Measurements from ENCODE around the gene PPARD.

The PPARD gene

GRCh38 chr6:35359744-35360348 lies 17.5 kb downstream of the PPARD start:
- Histone ChIP-seq H3K4me1 (ENCODE audit: control insufficient read depth in 1 of 2, insufficient read depth in 2 of 2, low read length in 2 of 2) (peaks cover 8 to 40% of the 10 kb centered on the region in 2 donors), H3K9me3 (ENCODE audit: control insufficient read depth in 1 of 2, low read length in 2 of 2) (no peaks in the 10 kb centered on the region), H3K27ac (ENCODE audit: low read length) (no peak overlapping the region), H3K27me3 (ENCODE audit: low read depth, low read length) (no peaks in the 10 kb centered on the region), H3K36me3 (ENCODE audit: control insufficient read depth in 1 of 2, insufficient read depth in 2 of 2, low read length in 2 of 2) (peaks cover 4 to 8% of the 10 kb centered on the region in 2 donors), H3K4me3 (ENCODE audit: low read depth in 1 of 2, low read length in 2 of 2) (no peak overlapping the region)

- Histone ChIP-seq H3K27me3 (ENCODE audit: low read depth, low read length) (no peaks in the 10 kb centered on the region), H3K4me3 (ENCODE audit: low read depth in 1 of 2, low read length in 2 of 2) (no peak overlapping the region), H3K4me1 (ENCODE audit: control insufficient read depth in 1 of 2, insufficient read depth in 2 of 2, low read length in 2 of 2) (peaks cover 8 to 40% of the 10 kb centered on the region in 2 donors), H3K9me3 (ENCODE audit: control insufficient read depth in 1 of 2, low read length in 2 of 2) (no peaks in the 10 kb centered on the region), H3K27ac (ENCODE audit: low read length) (no peak overlapping the region), H3K36me3 (ENCODE audit: control insufficient read depth in 1 of 2, insufficient read depth in 2 of 2, low read length in 2 of 2) (peaks cover 4 to 8% of the 10 kb centered on the region in 2 donors)
These were observed 18.2 kb downstream of the PPARD start for GRCh38 chr6:35360349-35361138.

- Histone ChIP-seq H3K36me3 (ENCODE audit: control insufficient read depth in 1 of 2, insufficient read depth in 2 of 2, low read length in 2 of 2) (no peaks in the 10 kb centered on the region), H3K27ac (ENCODE audit: low read length) (no peak overlapping the region), H3K4me3 (ENCODE audit: low read depth in 1 of 2, low read length in 2 of 2) (no peak overlapping the region), H3K4me1 (ENCODE audit: control insufficient read depth in 1 of 2, insufficient read depth in 2 of 2, low read length in 2 of 2) (peaks cover 8 to 31% of the 10 kb centered on the region in 2 donors), H3K9me3 (ENCODE audit: control insufficient read depth in 1 of 2, low read length in 2 of 2) (no peaks in the 10 kb centered on the region), H3K27me3 (ENCODE audit: low read depth, low read length) (no peaks in the 10 kb centered on the region)
These were observed 19.8 kb downstream of the PPARD start for GRCh38 chr6:35362200-35362599.

DNA sequence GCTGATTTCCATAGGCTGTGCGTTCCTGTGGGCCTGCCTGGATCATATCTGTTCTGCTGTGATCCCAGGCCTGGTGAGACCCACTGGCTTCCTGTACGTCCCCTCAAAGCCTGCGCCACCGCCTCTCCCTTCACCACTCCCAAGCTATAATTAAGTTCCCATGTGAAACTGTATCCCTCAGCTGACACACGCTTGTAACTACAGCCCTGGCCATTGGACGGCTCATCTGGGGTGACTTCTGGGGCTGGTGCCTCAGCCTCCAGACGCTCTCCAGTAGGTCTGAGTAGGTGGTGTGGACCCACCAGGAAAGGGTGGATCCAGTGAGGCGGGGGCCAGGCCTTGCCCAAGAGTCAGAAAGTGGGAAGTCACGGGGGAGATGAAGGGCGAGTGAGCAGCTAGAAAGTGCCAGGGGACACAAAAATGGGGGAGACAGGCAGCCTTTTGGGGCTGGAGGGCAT lies 21.0 kb downstream of the PPARD start:
- Histone ChIP-seq H3K36me3 (ENCODE audit: control insufficient read depth in 1 of 2, insufficient read depth in 2 of 2, low read length in 2 of 2) (no peaks in the 10 kb centered on the region), H3K27me3 (ENCODE audit: low read depth, low read length) (no peaks in the 10 kb centered on the region), H3K9me3 (ENCODE audit: control insufficient read depth in 1 of 2, low read length in 2 of 2) (no peaks in the 10 kb centered on the region), H3K4me3 (ENCODE audit: low read depth in 1 of 2, low read length in 2 of 2) (no peak overlapping the region), H3K27ac (ENCODE audit: low read length) (no peak overlapping the region), H3K4me1 (ENCODE audit: control insufficient read depth in 1 of 2, insufficient read depth in 2 of 2, low read length in 2 of 2) (peaks cover 12 to 23% of the 10 kb centered on the region in 2 donors)

DNA sequence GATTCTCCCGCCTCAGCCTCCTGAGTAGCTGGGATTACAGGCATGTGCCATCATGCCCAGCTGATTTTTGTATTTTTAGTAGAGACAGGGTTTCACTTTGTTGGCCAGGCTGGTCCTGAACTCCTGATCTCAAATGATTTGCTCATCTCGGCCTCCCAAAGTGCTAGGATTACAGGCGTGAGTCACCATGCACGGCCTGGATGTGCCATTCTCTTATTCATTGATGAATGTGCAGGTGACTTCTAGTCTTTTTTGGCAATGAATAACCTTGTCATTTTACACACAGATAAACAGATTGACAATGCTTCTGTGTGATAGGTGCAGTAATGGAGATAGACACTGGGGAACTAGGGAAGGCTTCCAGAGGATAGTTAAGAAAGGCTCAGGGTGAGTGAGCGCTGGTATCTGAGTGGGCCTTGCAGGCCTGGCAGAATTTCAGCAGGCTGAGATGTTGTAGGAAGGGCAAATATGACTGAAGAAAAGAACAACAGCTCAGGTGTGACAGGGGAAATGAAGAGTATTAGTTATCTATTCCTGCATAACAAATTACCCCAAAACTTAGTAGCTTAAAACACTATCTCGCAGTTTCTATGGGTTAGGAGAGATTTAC lies 23.3 kb downstream of the PPARD start:
- Histone ChIP-seq H3K27me3 (ENCODE audit: low read depth, low read length) (no peaks in the 10 kb centered on the region), H3K27ac (ENCODE audit: low read length) (no peak overlapping the region), H3K36me3 (ENCODE audit: control insufficient read depth in 1 of 2, insufficient read depth in 2 of 2, low read length in 2 of 2) (no peaks in the 10 kb centered on the region), H3K9me3 (ENCODE audit: control insufficient read depth in 1 of 2, low read length in 2 of 2) (no peaks in the 10 kb centered on the region), H3K4me1 (ENCODE audit: control insufficient read depth in 1 of 2, insufficient read depth in 2 of 2, low read length in 2 of 2) (peaks cover 3 to 16% of the 10 kb centered on the region in 2 donors), H3K4me3 (ENCODE audit: low read depth in 1 of 2, low read length in 2 of 2) (no peak overlapping the region)

GRCh38 chr6:35366204-35366596 lies 23.8 kb downstream of the PPARD start:
- no peaks in the 10 kb centered on the region for H3K27me3 ChIP-seq (ENCODE audit: low read depth, low read length)
- H3K27ac ChIP-seq (ENCODE audit: low read length): no peak overlapping the region
- H3K9me3 ChIP-seq (ENCODE audit: control insufficient read depth in 1 of 2, low read length in 2 of 2): no peaks in the 10 kb centered on the region
- H3K4me1 ChIP-seq (ENCODE audit: control insufficient read depth in 1 of 2, insufficient read depth in 2 of 2, low read length in 2 of 2): peaks cover 0 to 16% of the 10 kb centered on the region in 2 donors
- no peaks in the 10 kb centered on the region for H3K36me3 ChIP-seq (ENCODE audit: control insufficient read depth in 1 of 2, insufficient read depth in 2 of 2, low read length in 2 of 2)
- no peak overlapping the region for H3K4me3 ChIP-seq (ENCODE audit: low read depth in 1 of 2, low read length in 2 of 2)

DNA sequence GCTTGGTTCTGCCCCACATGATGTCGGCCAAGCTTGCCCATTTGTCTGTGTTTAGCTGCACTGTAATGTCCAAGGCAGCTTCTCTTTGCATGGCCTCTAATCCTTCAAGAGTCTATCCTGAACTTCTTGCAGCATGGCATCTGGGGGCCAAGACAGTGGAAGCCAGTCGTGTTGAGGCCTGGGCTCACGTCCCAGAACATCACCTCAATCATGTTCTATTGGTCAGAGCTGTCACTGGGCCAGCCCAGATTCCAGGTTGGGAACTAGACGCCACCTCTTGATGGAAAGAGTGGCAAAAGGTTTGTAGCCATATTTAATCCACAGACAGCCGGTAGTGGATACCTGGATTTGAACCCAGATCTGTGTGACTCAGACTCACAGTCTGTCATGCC lies 25.3 kb downstream of the PPARD start:
- H3K4me1 ChIP-seq (ENCODE audit: control insufficient read depth in 1 of 2, insufficient read depth in 2 of 2, low read length in 2 of 2): peaks cover 0 to 20% of the 10 kb centered on the region in 2 donors
- no peaks in the 10 kb centered on the region for H3K9me3 ChIP-seq (ENCODE audit: control insufficient read depth in 1 of 2, low read length in 2 of 2)
- no peaks in the 10 kb centered on the region for H3K27me3 ChIP-seq (ENCODE audit: low read depth, low read length)
- H3K27ac ChIP-seq (ENCODE audit: low read length): no peak overlapping the region
- no peaks in the 10 kb centered on the region for H3K36me3 ChIP-seq (ENCODE audit: control insufficient read depth in 1 of 2, insufficient read depth in 2 of 2, low read length in 2 of 2)
- no peak overlapping the region for H3K4me3 ChIP-seq (ENCODE audit: low read depth in 1 of 2, low read length in 2 of 2)

DNA sequence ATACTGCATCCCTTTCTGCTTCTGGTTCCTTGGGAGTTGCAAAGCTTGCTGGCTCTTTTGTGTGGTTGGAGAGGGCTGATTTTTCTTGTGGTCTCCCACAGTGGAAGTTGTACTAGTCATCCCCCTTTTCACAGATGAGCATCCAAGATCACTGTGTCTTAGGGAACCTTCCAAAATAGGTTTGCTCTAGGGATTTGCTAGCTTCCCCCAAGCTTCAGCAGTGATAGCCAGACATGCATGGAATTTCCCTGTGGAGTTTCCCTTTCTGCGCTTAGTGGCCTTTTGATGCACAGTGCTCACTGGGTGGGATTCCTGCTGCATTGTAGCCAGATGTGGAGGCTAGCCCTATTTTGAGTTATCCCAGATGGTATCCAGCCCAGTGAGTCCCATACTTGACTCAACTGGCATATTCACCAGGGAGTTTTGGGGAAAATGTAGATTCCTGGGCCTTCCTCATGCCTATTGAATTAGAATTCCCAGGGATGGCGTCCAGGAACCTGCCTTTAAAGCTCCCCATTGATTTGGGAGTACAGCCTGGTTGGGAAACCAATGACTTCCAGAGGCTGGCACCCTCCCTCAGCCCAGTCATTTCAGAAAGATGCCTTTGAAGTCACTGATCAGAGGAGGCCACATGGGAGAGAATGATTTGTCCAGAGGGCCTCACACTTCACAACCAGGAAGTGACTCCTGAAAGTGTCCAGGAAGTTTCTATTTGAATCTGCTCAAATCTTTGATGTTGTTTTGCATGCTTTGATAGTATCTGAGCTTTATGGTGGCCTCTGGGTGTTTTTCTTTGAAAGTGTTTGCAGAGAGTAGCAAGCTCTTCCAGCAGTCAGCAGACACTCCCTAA lies 25.9 kb downstream of the PPARD start:
- no peak overlapping the region for H3K4me3 ChIP-seq (ENCODE audit: low read depth in 1 of 2, low read length in 2 of 2)
- peaks cover 0 to 20% of the 10 kb centered on the region in 2 donors for H3K4me1 ChIP-seq (ENCODE audit: control insufficient read depth in 1 of 2, insufficient read depth in 2 of 2, low read length in 2 of 2)
- no peak overlapping the region for H3K27ac ChIP-seq (ENCODE audit: low read length)

GRCh38 chr6:35370124-35370741 lies 27.9 kb downstream of the PPARD start:
- no peaks in the 10 kb centered on the region for H3K27me3 ChIP-seq (ENCODE audit: low read depth, low read length)
- peak overlapping the region; percentile 41 for H3K27ac ChIP-seq (ENCODE audit: low read length)
- H3K9me3 ChIP-seq (ENCODE audit: control insufficient read depth in 1 of 2, low read length in 2 of 2): no peaks in the 10 kb centered on the region
- H3K4me1 ChIP-seq (ENCODE audit: control insufficient read depth in 1 of 2, insufficient read depth in 2 of 2, low read length in 2 of 2): peaks cover 0 to 20% of the 10 kb centered on the region in 2 donors
- no peaks in the 10 kb centered on the region for H3K36me3 ChIP-seq (ENCODE audit: control insufficient read depth in 1 of 2, insufficient read depth in 2 of 2, low read length in 2 of 2)
- no peak overlapping the region for H3K4me3 ChIP-seq (ENCODE audit: low read depth in 1 of 2, low read length in 2 of 2)

More for the DNA sequence above, 25.9 kb downstream of the PPARD start:
- Histone ChIP-seq H3K27me3 (ENCODE audit: low read depth, low read length) (no peaks in the 10 kb centered on the region), H3K9me3 (ENCODE audit: control insufficient read depth in 1 of 2, low read length in 2 of 2) (no peaks in the 10 kb centered on the region), H3K36me3 (ENCODE audit: control insufficient read depth in 1 of 2, insufficient read depth in 2 of 2, low read length in 2 of 2) (no peaks in the 10 kb centered on the region)

GRCh38 chr6:35370785-35371493 lies 28.6 kb downstream of the PPARD start:
- Histone ChIP-seq H3K4me3 (ENCODE audit: low read depth in 1 of 2, low read length in 2 of 2) (no peak overlapping the region), H3K4me1 (ENCODE audit: control insufficient read depth in 1 of 2, insufficient read depth in 2 of 2, low read length in 2 of 2) (peaks cover 0 to 20% of the 10 kb centered on the region in 2 donors), H3K36me3 (ENCODE audit: control insufficient read depth in 1 of 2, insufficient read depth in 2 of 2, low read length in 2 of 2) (no peaks in the 10 kb centered on the region), H3K27ac (ENCODE audit: low read length) (peak overlapping the region; percentile 41), H3K27me3 (ENCODE audit: low read depth, low read length) (no peaks in the 10 kb centered on the region), H3K9me3 (ENCODE audit: control insufficient read depth in 1 of 2, low read length in 2 of 2) (no peaks in the 10 kb centered on the region)

Measured in muscle layer of duodenum (tissue), 2 donors.